ENCODE measurements around the gene COL4A1.

GRCh38 chr13:110336108-110336507 is 29.2 kb upstream of the COL4A1 start:
- TF ChIP-seq CTCF (IDR thresholded peaks at IDR 0.05; ENCODE audit: low read length) (no peak), EZH2 (IDR thresholded peaks at IDR 0.05; ENCODE audit: borderline replicate concordance, low read length) (no peak)

Measured in OCI-LY1 (cell line).